Activated T-cell treated with anti-CD3 and anti-CD28 coated beads, Interleukin-2, amount 50 U/mL, for 72 hours (primary cell): ENCODE results near the gene PROCR. TPM values are rescaled to one million over a fixed set of nuclear protein-coding genes. Genes with fewer than 3 reads are reported as not detected.

Experiments used
- ATAC-seq, 2 donors: fragments of 150-1000 bp; cut with Tn5 transposase; replicated peaks in 1 of 2; 2 replicates each; pipeline ENCODE4 v1.10.0; 2021; ENCODE audit warnings: moderate library complexity in 2 of 2, mild to moderate bottlenecking in 1 of 2
- DNase-seq, 2 donors: peaks; one replicate each; pipeline ENCODE4 v3.0.0; 2021 to 2022; ENCODE audit warnings: mixed read lengths in 1 of 2
- H3K27ac Mint-ChIP-seq: one replicate; pipeline ENCODE4 v1.8.0; 2022; ENCODE audit warnings: mild to moderate bottlenecking, moderate library complexity, mixed read lengths
- H3K27me3 Mint-ChIP-seq: one replicate; pipeline ENCODE4 v1.8.0; 2022; ENCODE audit warnings: low read depth, mixed read lengths
- H3K36me3 Mint-ChIP-seq, 2 donors: one replicate each; pipeline ENCODE4 v1.8.0; 2022; ENCODE audit warnings: mixed read lengths in 2 of 2, mild to moderate bottlenecking in 1 of 2; ENCODE audit not compliant: insufficient read depth in 2 of 2
- H3K4me1 Mint-ChIP-seq: one replicate; pipeline ENCODE4 v1.8.0; 2022; ENCODE audit warnings: low read depth, mixed read lengths
- H3K4me3 Mint-ChIP-seq, 2 donors: one replicate each; pipeline ENCODE4 v1.8.0; 2022; ENCODE audit warnings: mild to moderate bottlenecking in 2 of 2, mixed read lengths in 2 of 2, moderate library complexity in 2 of 2
- H3K9me3 Mint-ChIP-seq, 2 donors: one replicate each; pipeline ENCODE4 v1.8.0; 2022; ENCODE audit warnings: mixed read lengths in 2 of 2
- total RNA-seq, 2 donors: library from RNA; stranded (reverse); gene quantifications; one replicate each; pipeline ENCODE4 v1.2.3, GENCODE V29; 2022

The PROCR gene
- 1 to 10 TPM; 1.1 to 1.7 TPM for total RNA-seq

GRCh38 chr20:35171753-35172433, at the start of gene PROCR:
Gene PROCR (plus strand): TSS chr20:35172072. CDS start chr20:35172155, 83 bp downstream.
- DNase-seq (peak; percentile 12 to 13), ATAC-seq (peak; percentile 55 to 69)
- peak within 1 kb of the TSS; percentile 82 to 84 for H3K4me3 Mint-ChIP-seq
- H3K27ac Mint-ChIP-seq = peak within 1 kb of the TSS; percentile 64
- no peaks in the 10 kb centered on the region for H3K9me3 Mint-ChIP-seq
- peaks cover 0 to 2% of the 10 kb centered on the region in 2 donors for H3K36me3 Mint-ChIP-seq
- peaks cover 17% of the 10 kb centered on the region for H3K4me1 Mint-ChIP-seq
- no peaks in the 10 kb centered on the region for H3K27me3 Mint-ChIP-seq

GRCh38 chr20:35122756-35123405, 49.0 kb upstream of the PROCR start:
- DNase-seq = no peak
- Mint-ChIP-seq H3K36me3 (peaks cover 7 to 11% of the 10 kb centered on the region in 2 donors), H3K9me3 (no peaks in the 10 kb centered on the region), H3K27me3 (no peaks in the 10 kb centered on the region), H3K27ac (no peak overlapping the region), H3K4me3 (no peak overlapping the region), H3K4me1 (peaks cover 8% of the 10 kb centered on the region)
- no peak for ATAC-seq

GRCh38 chr20:35125753-35126152, 46.1 kb upstream of the PROCR start:
- H3K36me3 Mint-ChIP-seq = peaks cover 7 to 8% of the 10 kb centered on the region in 2 donors
- H3K27ac Mint-ChIP-seq = no peak overlapping the region
- H3K27me3 Mint-ChIP-seq = no peaks in the 10 kb centered on the region
- no peaks in the 10 kb centered on the region for H3K9me3 Mint-ChIP-seq
- ATAC-seq = no peak
- no peak for DNase-seq
- no peak overlapping the region for H3K4me3 Mint-ChIP-seq
- H3K4me1 Mint-ChIP-seq = peaks cover under 1% of the 10 kb centered on the region

GRCh38 chr20:35129647-35130069, 42.2 kb upstream of the PROCR start:
- DNase-seq = no peak
- Mint-ChIP-seq H3K27me3 (no peaks in the 10 kb centered on the region), H3K4me3 (no peak overlapping the region), H3K36me3 (peaks cover 6 to 11% of the 10 kb centered on the region in 2 donors), H3K27ac (no peak overlapping the region), H3K4me1 (no peaks in the 10 kb centered on the region), H3K9me3 (no peaks in the 10 kb centered on the region)
- peak in 1 of 2 donors; percentile 67 for ATAC-seq

GRCh38 chr20:35131934-35132333, 39.9 kb upstream of the PROCR start:
- Mint-ChIP-seq H3K36me3 (peaks cover 2 to 8% of the 10 kb centered on the region in 2 donors), H3K9me3 (no peaks in the 10 kb centered on the region), H3K4me1 (no peaks in the 10 kb centered on the region), H3K4me3 (no peak overlapping the region), H3K27ac (no peak overlapping the region), H3K27me3 (no peaks in the 10 kb centered on the region)
- ATAC-seq (no peak), DNase-seq (no peak)

GRCh38 chr20:35133031-35133430, 38.8 kb upstream of the PROCR start:
- Mint-ChIP-seq H3K27ac (no peak overlapping the region), H3K27me3 (no peaks in the 10 kb centered on the region), H3K9me3 (no peaks in the 10 kb centered on the region), H3K4me1 (no peaks in the 10 kb centered on the region), H3K4me3 (no peak overlapping the region), H3K36me3 (peaks cover 2 to 6% of the 10 kb centered on the region in 2 donors)
- ATAC-seq (no peak), DNase-seq (no peak)

GRCh38 chr20:35133735-35134134, 38.1 kb upstream of the PROCR start:
- ATAC-seq (no peak), DNase-seq (no peak)
- Mint-ChIP-seq H3K27me3 (no peaks in the 10 kb centered on the region), H3K36me3 (peaks cover 2 to 6% of the 10 kb centered on the region in 2 donors), H3K9me3 (no peaks in the 10 kb centered on the region), H3K4me1 (no peaks in the 10 kb centered on the region), H3K4me3 (no peak overlapping the region), H3K27ac (peak overlapping the region; percentile 19)

GRCh38 chr20:35134472-35134871, 37.4 kb upstream of the PROCR start:
- no peaks in the 10 kb centered on the region for H3K4me1 Mint-ChIP-seq
- H3K36me3 Mint-ChIP-seq = peaks cover 2 to 7% of the 10 kb centered on the region in 2 donors
- H3K27ac Mint-ChIP-seq = peak overlapping the region; percentile 19
- no peaks in the 10 kb centered on the region for H3K9me3 Mint-ChIP-seq
- no peak for ATAC-seq
- no peak overlapping the region for H3K4me3 Mint-ChIP-seq
- H3K27me3 Mint-ChIP-seq = no peaks in the 10 kb centered on the region
- no peak for DNase-seq

GRCh38 chr20:35134880-35135279, 37.0 kb upstream of the PROCR start:
- ATAC-seq (no peak), DNase-seq (no peak)
- Mint-ChIP-seq H3K36me3 (peaks cover 2 to 9% of the 10 kb centered on the region in 2 donors), H3K9me3 (no peaks in the 10 kb centered on the region), H3K27me3 (no peaks in the 10 kb centered on the region), H3K4me3 (no peak overlapping the region), H3K27ac (no peak overlapping the region), H3K4me1 (no peaks in the 10 kb centered on the region)

GRCh38 chr20:35135867-35136586, 35.8 kb upstream of the PROCR start:
- H3K9me3 Mint-ChIP-seq = no peaks in the 10 kb centered on the region
- H3K27ac Mint-ChIP-seq = no peak overlapping the region
- no peak for DNase-seq
- H3K36me3 Mint-ChIP-seq = peaks cover 0 to 14% of the 10 kb centered on the region in 2 donors
- no peak overlapping the region for H3K4me3 Mint-ChIP-seq
- no peaks in the 10 kb centered on the region for H3K4me1 Mint-ChIP-seq
- H3K27me3 Mint-ChIP-seq = no peaks in the 10 kb centered on the region
- ATAC-seq = no peak

- Mint-ChIP-seq H3K4me3 (no peak overlapping the region), H3K36me3 (peaks cover 3 to 13% of the 10 kb centered on the region in 2 donors), H3K27ac (peak overlapping the region; percentile 84), H3K9me3 (no peaks in the 10 kb centered on the region), H3K4me1 (peaks cover 30% of the 10 kb centered on the region), H3K27me3 (no peaks in the 10 kb centered on the region)
- DNase-seq (no peak), ATAC-seq (no peak)
Observed at GRCh38 chr20:35144694-35145093, 27.2 kb upstream of the PROCR start.

- ATAC-seq (peak; percentile 25 to 33), DNase-seq (peak; percentile 8 to 14)
- no peaks in the 10 kb centered on the region for H3K27me3 Mint-ChIP-seq
- H3K9me3 Mint-ChIP-seq = no peaks in the 10 kb centered on the region
- peak overlapping the region; percentile 84 for H3K27ac Mint-ChIP-seq
- peaks cover 3 to 11% of the 10 kb centered on the region in 2 donors for H3K36me3 Mint-ChIP-seq
- peaks cover 30% of the 10 kb centered on the region for H3K4me1 Mint-ChIP-seq
- peak overlapping the region; percentile 73 to 96 for H3K4me3 Mint-ChIP-seq
Observed at GRCh38 chr20:35145141-35145564, 26.7 kb upstream of the PROCR start.

GRCh38 chr20:35146299-35146919, 25.5 kb upstream of the PROCR start:
- DNase-seq = peak in 1 of 2 donors; percentile 26
- no peaks in the 10 kb centered on the region for H3K9me3 Mint-ChIP-seq
- H3K4me1 Mint-ChIP-seq = peaks cover 30% of the 10 kb centered on the region
- no peaks in the 10 kb centered on the region for H3K27me3 Mint-ChIP-seq
- peak; percentile 10 to 19 for ATAC-seq
- peak overlapping the region; percentile 90 to 96 for H3K4me3 Mint-ChIP-seq
- peaks cover 3 to 4% of the 10 kb centered on the region in 2 donors for H3K36me3 Mint-ChIP-seq
- H3K27ac Mint-ChIP-seq = peak overlapping the region; percentile 93
